ENCODE measurements around the gene PFDN4. TPM values are rescaled to one million over a fixed set of nuclear protein-coding genes. Genes with fewer than 3 reads are reported as not detected.

Gene PFDN4
- total and polyA plus RNA-seq, 2 of the 4 experiments (the other 2 are of a cell fraction) = 14.9 to 93.2 TPM

- dilution Hi-C loops (cut with HindIII; ENCODE audit: low sequenced_read_pairs, unreplicated experiment) = no loop called here
- in situ Hi-C loops (cut with MboI; ENCODE audit: low sequenced_read_pairs) = no loop called here
- Histone ChIP-seq H3K4me2 (ENCODE audit: low read depth, low read length) (no peak overlapping the region), H2BK15ac (ENCODE audit: low read depth, low read length) (no peak overlapping the region), H3K4ac (ENCODE audit: low read depth, low read length) (no peak overlapping the region), H3K27ac (ENCODE audit: insufficient read depth, low read length) (no peak overlapping the region), H4K8ac (ENCODE audit: low read depth in 2 of 2, low read length in 2 of 2) (no peak overlapping the region), H4K5ac (ENCODE audit: low read depth, low read length) (no peak overlapping the region), H3K27me3 (ENCODE audit: control insufficient read depth, insufficient read depth, low read length) (peaks cover 3% of the 10 kb centered on the region), H3K56ac (ENCODE audit: extremely low read depth, insufficient read depth, low read length) (no peak overlapping the region), H2BK120ac (ENCODE audit: low read depth, low read length) (no peak overlapping the region), H3K4me3 (ENCODE audit: insufficient read depth, low read depth, low read length) (no peak overlapping the region), H4K91ac (ENCODE audit: insufficient read depth, low read depth, low read length) (no peak overlapping the region), H2AK5ac (ENCODE audit: low read depth, low read length) (no peak overlapping the region), H2AK9ac (replicated peaks; ENCODE audit: low read depth, low read length, poor library complexity) (no peak overlapping the region), H3K18ac (ENCODE audit: low read depth, low read length) (no peak overlapping the region), H2AFZ (replicated peaks; ENCODE audit: low read length, poor library complexity) (no peak overlapping the region), H3K9me3 (ENCODE audit: control insufficient read depth, insufficient read depth, low read length) (peaks cover 2% of the 10 kb centered on the region; the same call in 1 of the 2 replicates), H3K23ac (ENCODE audit: low read depth, low read length) (no peak overlapping the region), H3K9me1 (ENCODE audit: insufficient read depth, low read length) (no peaks in the 10 kb centered on the region), H2BK5ac (ENCODE audit: low read depth, low read length, poor library complexity, severe bottlenecking) (no peak overlapping the region), H3K79me1 (ENCODE audit: low read depth in 1 of 2, low read length in 2 of 2) (no peaks in the 10 kb centered on the region), H3K36me3 (ENCODE audit: control insufficient read depth, insufficient read depth, low read length) (no peaks in the 10 kb centered on the region), H3K14ac (replicated peaks; ENCODE audit: low read depth, low read length) (no peak overlapping the region), H3K9ac (ENCODE audit: low read depth, low read length) (no peak overlapping the region), H4K20me1 (ENCODE audit: insufficient read depth, low read length) (no peaks in the 10 kb centered on the region), H3K4me1 (ENCODE audit: control insufficient read depth, insufficient read depth, low read length) (no peaks in the 10 kb centered on the region), H2BK20ac (ENCODE audit: low read depth, low read length) (no peak overlapping the region)
- CTCF ChIA-PET = no interaction called here
- intact Hi-C loops (cut with micrococcal nuclease) = no loop called here
- DNase-seq (no peak), ATAC-seq (ENCODE audit: low read depth) (no peak)
- WGBS, 2 experiments (ENCODE audit: extremely low coverage in 2 of 2, insufficient read length in 1 of 2) = 70% methylated on average over 3 of the region's 12 CpGs; no CpG with 5 or more reads in 1 of the 2 experiments
- BruUV-seq (replicated peaks) = no TSS peak
- TF ChIP-seq MAZ (IDR thresholded peaks at IDR 0.05; ENCODE audit: borderline replicate concordance, low read depth, low read length) (no peak), ELK1 (IDR thresholded peaks at IDR 0.05; ENCODE audit: borderline replicate concordance, low read depth, low read length) (no peak), CTCF (conservative IDR thresholded peaks at IDR 0.05; ENCODE audit: low read depth, low read length) (no peak), FOS (IDR thresholded peaks at IDR 0.05; ENCODE audit: low read depth, low read length) (no peak), RCOR1 (IDR thresholded peaks at IDR 0.05; ENCODE audit: insufficient replicate concordance, low read length) (no peak), BHLHE40 (IDR thresholded peaks at IDR 0.05; ENCODE audit: low read depth, low read length) (no peak), CHD1 (IDR thresholded peaks at IDR 0.05; ENCODE audit: low read depth, low read length) (no peak), MXI1 (IDR thresholded peaks at IDR 0.05; ENCODE audit: borderline replicate concordance, low read depth, low read length) (no peak), NFE2L2 (IDR thresholded peaks at IDR 0.05; ENCODE audit: low read depth, low read length) (no peak), RAD21 (IDR thresholded peaks at IDR 0.05; ENCODE audit: low read length) (no peak)
- POLR2A ChIA-PET (ENCODE audit: unreplicated experiment) = no interaction called here
These were observed 29.4 kb downstream of the PFDN4 start for GRCh38 chr20:54237116-54237943.
